Right ventricle myocardium inferior (tissue), 1 donor: ENCODE data around the gene ABI1. TPM values are rescaled to one million over a fixed set of nuclear protein-coding genes. Genes with fewer than 3 reads are reported as not detected.
"Not testable (repeated sequence)": the region's sequence is repeated elsewhere in the genome, so short reads cannot be mapped to it uniquely, and the experiment has no call there.

ENCODE experiments used
- ATAC-seq: fragments of 200-7000 bp; cut with Tn5 transposase; one replicate; pipeline ENCODE4 v1.9.1; 2020; ENCODE audit warnings: mild to moderate bottlenecking, moderate library complexity
- DNase-seq: peaks from one replicate; pipeline ENCODE4 v3.0.0; 2021; ENCODE audit errors: missing footprints
- intact Hi-C: fragments of 100-400 bp; cut with DNase I; formaldehyde crosslinking; loops from one replicate; pipeline ENCODE4 v1.11.0; 2022
- total RNA-seq: library from RNA; stranded (reverse); fragmentation: NEBNext Ultra II Directional; extraction: Animal tissue kit (Norgen Biotek cat#: 25700); gene quantifications from one replicate; pipeline ENCODE4 v1.2.1, GENCODE V29; 2021
- donor health status: DM: no; HTN: yes; CAD: no; lungs with severe emphysema.

The ABI1 gene
- total RNA-seq, 1 donor from 2014 or later, result 28.0 TPM

GRCh38 chr10:26858707-26859034 lies 2.1 kb downstream of the ABI1 start:
- ATAC-seq (no peak), DNase-seq (no peak)
- intact Hi-C loops, result no loop called here

DNA sequence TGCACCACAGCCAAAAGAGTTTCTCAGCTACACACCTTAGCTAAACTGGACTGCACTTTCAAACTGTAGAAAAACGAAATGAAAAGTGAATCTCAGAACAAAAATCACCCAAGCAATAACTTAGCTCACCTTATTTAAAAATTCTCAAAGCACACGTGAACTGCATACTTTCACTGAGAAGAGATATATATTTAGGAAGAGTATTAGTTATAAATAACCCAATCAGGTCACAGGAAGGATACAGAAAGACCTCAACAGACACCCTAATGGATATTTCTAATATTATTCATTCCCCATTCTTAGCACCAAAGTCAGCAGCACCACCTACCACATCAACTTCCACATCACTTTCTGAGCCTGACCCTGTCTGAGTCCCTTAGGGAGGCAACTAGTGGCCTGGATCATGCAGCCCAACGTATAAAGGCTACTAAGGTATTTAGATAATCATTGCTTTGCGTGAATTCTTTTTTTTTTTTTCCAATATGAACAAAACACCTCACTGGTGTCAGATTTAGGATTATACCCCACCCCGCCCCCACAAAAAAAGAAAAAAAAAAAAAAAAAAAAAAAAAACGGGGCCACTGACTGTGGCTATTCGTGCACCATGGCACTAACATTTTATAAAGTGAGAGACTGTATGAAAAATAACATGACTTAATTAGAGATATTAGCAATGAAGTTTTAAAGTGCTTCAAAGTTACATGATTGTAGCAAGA lies 2.6 kb downstream of the ABI1 start:
- ATAC-seq (no peak), DNase-seq (no peak)
- intact Hi-C loops, result no loop called here

GRCh38 chr10:26857553-26857952 lies 3.2 kb downstream of the ABI1 start:
- ATAC-seq, intact Hi-C loops, DNase-seq: not testable (repeated sequence)

GRCh38 chr10:26855186-26855585 lies 5.6 kb downstream of the ABI1 start:
- intact Hi-C loops, result no loop called here
- ATAC-seq (no peak), DNase-seq (no peak)

DNA sequence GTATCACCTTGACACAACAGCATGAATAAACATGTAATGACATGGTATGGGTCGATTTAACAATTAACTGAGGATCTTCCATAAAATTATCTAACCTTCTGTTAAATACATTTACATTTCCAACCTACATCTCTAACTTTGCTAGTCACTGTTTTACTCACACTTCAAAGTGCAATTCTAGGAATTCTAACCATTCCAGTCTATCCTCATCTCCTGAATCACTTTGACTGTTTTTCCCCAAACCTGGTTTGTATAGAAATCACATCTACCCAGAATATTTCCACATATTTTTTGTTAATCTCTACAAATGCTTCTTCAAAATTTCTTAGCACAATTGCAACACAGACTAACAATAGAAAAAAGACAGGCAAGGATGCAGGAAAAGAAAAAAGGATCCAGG lies 6.2 kb downstream of the ABI1 start:
- intact Hi-C loops, result no loop called here
- DNase-seq (no peak), ATAC-seq (no peak)

DNA sequence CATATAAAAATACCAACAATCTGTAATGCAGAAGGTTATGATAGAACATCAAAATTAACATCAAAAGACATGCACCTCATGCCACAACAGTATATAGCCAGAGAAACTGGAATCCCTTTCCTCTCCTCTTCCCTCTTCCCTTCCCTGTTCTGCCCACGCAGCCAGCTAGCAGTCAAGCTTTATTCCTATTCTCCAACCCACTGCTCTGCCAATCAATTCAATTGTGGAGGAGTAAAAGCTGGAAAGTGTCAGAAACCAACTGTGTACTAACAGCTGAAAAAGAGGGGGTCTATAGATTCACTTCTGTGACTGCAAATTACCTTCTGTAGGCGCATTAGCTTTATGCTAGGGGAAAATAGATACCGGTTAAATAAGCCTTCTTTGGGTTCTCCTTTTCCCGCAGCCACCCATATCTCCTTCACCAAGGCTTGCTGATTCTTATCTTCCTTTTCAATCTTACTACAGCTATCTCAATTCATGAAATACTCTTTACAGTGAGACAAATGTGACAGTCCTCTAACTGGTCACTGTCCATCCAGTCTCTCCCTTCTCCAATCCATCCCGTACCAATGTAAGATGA lies 16.3 kb downstream of the ABI1 start:
- no peak for ATAC-seq
- intact Hi-C loops, result no loop called here
- no peak for DNase-seq

DNA sequence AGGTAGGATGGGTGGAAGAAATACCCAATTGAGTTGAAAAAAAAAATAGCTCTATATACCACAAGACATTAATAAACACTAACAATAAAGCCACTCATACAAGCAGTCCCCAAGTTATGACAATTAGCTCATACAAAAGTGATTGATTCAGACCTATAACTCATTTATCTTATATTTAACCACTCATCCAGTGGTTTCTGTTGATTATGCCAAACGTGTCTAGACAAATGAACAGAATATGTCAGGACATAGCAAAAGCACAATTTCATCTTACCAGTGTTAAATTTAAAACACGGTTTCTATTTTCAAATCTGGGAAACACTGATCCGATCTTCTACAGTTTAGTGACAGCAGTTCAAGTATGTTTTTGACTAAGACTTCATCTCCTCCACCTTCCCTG lies 17.0 kb downstream of the ABI1 start:
- ATAC-seq (no peak), DNase-seq (no peak)
- intact Hi-C loops, result no loop called here

DNA sequence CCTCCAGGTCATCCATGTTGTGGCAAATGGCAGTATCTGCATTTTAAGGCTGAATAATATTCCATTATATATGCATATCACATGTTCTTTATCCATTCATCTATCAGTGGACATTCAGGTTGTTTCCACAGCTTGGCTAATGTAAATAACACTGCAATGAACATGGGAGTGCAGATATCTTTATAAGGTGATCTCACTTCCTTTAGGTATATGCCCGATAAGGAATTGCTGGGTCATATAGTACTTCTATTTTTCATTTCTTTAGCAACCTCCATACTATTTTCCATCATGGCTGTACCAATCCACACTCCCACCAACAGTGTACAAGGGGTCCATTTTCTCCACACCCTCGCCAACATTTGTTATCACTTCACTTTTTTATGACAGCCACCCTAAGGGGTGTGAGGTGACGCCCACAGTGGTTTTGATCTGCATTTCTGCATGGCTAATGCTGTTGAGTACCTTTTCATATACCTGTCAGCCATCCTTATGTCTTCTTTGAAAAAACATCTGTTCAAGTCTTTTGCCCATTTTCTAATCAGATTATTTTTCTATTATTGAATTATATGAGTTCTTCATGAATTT lies 18.9 kb downstream of the ABI1 start:
- intact Hi-C loops, result no loop called here
- no peak for DNase-seq
- ATAC-seq, result no peak

GRCh38 chr10:26840938-26841732 lies 19.6 kb downstream of the ABI1 start:
- DNase-seq (no peak), ATAC-seq (no peak)
- intact Hi-C loops, result no loop called here

DNA sequence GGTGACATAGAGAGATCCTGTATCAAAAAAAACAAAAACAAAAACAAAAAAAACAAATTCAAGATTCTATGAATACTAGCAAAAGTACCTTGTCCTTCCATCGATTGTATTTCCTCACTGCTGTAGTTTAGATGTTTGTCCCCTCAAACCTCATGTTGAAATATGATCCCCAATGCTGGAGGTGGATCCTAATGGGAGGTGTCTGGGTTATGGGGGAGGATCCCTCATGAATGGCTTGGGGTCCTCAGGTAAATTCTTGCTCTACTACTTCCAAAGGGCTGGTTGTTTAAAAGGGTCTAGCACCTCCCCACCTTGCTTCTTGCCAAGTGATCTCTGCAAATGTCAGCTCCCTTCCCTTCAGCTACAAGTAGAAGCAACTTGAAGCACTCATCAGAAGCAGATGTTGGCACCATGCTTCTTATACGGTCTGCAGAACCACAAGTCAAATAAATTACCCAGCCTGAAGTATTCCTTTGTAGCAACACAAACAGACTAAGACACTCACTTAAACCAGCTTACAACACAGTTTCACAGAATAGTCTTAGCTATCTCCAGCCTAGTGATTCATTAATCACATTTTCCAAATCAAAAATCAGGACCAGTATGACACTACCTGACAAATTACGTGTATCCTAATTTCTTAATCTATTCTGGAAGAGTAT lies 20.7 kb downstream of the ABI1 start:
- DNase-seq, result no peak
- intact Hi-C loops, result no loop called here
- ATAC-seq, result no peak

- DNase-seq (no peak), ATAC-seq (no peak)
- intact Hi-C loops, result no loop called here
These were observed 23.6 kb downstream of the ABI1 start for GRCh38 chr10:26837139-26837538.

GRCh38 chr10:26835025-26835424 lies 25.7 kb downstream of the ABI1 start:
- intact Hi-C loops, result no loop called here
- DNase-seq, result no peak
- no peak for ATAC-seq

DNA sequence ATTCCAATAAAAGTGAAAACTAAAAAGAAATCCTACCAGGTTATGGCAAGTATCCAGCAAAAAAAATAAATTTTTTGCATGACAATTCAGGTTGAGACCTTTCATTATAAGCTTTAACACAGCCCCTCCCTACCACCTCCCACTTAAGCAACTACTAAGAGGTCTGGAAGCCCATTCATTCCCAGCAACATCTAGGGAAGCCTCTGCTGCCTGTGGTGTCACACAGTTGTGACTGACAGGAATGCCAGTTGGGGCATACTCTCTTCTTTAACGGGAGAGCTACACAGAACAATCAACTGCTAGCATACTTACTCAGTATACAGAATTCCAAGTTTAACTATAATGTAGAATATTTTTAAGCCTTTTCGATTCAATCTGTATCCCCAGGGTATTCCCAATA lies 27.8 kb downstream of the ABI1 start:
- no peak for DNase-seq
- intact Hi-C loops, result no loop called here
- ATAC-seq, result no peak

DNA sequence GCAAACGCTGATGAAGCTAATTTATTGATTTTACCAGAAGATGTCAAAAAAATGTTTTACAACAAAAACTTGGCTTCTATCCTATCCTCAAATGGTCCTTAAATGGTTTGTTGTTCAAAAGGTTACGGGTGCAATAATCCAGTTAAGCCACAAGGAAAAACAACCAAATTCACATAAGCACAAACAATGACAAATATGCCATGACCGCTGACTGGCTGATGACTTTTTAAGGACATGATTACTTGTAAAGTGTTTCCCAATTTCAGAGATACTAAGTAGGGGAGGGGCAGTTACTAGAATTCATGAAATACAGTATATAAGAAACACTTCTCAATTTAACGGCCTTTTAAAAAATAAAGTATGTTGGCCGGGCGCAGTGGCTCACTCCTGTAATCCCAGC lies 28.8 kb downstream of the ABI1 start:
- intact Hi-C loops, result no loop called here
- ATAC-seq, result no peak
- no peak for DNase-seq

DNA sequence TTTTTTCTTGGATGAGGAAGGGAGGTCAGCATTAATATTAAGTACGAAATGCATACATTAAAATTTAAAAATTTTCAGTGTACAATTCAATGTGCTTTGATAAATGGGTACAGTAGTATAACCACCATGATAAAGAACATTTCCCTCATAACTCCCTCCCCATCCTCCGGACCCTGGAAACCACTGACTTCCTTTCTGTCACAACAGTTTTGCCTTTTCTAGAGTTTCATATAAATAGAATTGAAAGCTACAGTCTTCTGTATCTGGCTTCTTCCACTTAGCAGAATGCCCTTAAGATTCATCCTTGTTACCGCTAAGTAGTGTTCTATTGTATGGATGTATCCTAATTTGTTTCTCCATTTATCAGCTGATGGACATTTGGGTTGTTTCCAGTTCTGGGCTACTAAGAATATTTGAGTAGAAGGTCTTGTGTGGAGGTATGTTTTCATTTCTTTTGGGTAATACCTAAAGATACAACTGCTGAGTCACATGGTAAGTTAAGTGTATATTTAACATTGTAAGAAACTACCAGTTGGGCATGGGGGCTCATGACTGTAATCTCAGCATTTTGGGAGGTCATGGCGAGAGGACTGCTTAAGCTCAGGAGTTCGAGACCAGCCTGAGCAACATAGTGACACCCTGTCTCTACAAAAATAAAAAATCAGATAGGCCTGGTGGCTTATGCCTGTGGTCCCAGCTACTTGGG lies 30.8 kb downstream of the ABI1 start:
- intact Hi-C loops, result no loop called here

DNA sequence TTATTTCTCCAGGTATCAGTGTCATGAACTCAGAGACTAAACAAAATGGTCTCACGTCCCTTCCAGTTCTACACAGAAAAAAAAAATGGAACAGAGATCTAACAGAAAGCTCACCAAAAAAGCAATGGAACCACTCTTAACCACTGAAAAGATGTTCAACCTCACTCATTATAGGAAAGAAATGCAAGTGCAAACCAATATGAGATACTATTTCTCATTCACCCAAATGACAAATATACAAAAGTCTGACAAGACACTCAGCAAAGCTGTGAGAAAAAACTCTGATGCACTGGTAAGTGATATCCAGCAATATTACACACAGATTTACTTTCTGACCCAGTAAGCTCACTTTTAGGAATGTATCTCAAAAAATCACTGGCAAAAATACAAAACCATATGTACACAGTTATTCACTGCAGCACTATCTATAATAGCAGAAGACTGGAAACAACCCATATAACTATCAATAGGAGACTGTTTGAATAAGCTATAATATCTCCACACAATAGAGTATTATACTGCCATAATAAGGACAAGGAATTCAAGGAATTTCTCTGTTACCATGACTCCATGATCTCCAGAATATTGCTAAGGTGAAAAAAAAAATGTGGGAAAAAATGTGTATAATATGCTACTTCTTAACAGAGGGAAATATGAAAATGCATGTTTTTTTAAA lies 36.6 kb downstream of the ABI1 start:
- DNase-seq, result no peak
- ATAC-seq, result no peak
- intact Hi-C loops, result no loop called here

More for the DNA sequence above, 30.8 kb downstream of the ABI1 start:
- DNase-seq (no peak), ATAC-seq (no peak)

DNA sequence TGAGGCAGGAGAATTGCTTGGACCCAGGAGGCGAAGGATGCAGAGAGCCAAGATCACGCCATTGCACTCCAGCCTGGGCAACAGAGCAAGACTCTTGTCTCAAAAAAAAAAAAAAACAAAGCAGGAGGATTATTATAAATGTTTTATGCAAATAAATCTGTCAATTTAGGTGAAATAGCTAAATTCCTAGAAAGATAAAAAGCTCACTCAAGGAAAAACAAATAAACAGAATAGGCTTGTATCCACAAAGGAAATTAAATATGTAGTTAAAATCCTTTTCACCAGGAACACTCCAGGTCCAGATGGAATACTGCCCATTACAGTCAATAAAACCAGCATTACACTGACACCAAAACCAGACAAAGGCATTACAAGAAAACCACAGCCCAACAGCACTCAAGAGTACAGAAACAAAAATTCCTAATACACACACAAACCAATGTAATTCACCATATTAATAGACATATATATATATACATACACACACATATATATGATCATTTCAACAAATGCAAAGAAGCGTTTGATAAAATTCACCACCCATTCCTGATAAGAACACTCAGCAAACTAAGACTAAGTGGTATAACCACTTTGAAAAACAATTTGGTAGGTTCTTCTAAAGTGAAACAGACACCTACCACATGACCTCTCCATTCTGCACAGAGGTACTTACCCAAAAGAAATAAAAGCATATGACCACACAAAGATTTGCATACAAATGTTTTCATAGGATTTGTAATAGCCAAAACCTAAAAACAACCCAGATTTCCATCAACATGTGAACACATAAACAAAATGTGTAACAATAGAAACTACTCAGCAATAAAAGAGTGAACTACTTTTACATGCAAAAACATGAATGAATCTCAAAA lies 38.8 kb downstream of the ABI1 start:
- no peak for ATAC-seq
- intact Hi-C loops, result no loop called here

More for the DNA sequence above, 38.8 kb downstream of the ABI1 start:
- DNase-seq, result no peak
